ENCODE measurements around the gene TTF2.

DNA sequence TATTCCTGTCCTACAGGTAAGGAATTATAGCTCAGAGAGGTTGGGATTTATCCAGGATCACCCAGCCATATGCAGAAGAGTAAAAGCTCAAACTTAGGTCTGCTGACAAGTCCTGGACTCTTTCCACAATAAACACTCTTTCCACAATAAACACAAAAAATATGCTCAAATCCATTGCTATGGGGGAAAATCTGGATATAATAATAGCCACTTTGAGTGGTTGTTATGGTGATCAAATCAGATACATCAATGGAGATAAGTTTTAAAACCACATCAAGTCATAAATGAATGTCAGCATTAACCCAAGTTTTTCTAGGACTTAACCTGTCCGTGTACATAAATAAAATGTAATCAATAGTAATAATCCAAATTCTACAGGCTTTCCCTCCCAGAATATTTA is 22.3 kb upstream of the TTF2 start:
- TF ChIP-seq, protein P1, sequence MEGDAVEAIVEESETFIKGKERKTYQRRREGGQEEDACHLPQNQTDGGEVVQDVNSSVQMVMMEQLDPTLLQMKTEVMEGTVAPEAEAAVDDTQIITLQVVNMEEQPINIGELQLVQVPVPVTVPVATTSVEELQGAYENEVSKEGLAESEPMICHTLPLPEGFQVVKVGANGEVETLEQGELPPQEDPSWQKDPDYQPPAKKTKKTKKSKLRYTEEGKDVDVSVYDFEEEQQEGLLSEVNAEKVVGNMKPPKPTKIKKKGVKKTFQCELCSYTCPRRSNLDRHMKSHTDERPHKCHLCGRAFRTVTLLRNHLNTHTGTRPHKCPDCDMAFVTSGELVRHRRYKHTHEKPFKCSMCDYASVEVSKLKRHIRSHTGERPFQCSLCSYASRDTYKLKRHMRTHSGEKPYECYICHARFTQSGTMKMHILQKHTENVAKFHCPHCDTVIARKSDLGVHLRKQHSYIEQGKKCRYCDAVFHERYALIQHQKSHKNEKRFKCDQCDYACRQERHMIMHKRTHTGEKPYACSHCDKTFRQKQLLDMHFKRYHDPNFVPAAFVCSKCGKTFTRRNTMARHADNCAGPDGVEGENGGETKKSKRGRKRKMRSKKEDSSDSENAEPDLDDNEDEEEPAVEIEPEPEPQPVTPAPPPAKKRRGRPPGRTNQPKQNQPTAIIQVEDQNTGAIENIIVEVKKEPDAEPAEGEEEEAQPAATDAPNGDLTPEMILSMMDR (IDR thresholded peaks at IDR 0.05), result no peak
- TF ChIP-seq POLR2A (IDR thresholded peaks at IDR 0.05) (no peak), EP300 (IDR thresholded peaks at IDR 0.05) (no peak)
